GM19240 (cell line): ENCODE measurements around the gene CEP85.

Source experiments
- DNase-seq: peaks from one replicate; pipeline ENCODE4 v3.0.0; 2011; ENCODE audit warnings: low spot score; ENCODE audit not compliant: insufficient read length

CEP85 gene, protein sequence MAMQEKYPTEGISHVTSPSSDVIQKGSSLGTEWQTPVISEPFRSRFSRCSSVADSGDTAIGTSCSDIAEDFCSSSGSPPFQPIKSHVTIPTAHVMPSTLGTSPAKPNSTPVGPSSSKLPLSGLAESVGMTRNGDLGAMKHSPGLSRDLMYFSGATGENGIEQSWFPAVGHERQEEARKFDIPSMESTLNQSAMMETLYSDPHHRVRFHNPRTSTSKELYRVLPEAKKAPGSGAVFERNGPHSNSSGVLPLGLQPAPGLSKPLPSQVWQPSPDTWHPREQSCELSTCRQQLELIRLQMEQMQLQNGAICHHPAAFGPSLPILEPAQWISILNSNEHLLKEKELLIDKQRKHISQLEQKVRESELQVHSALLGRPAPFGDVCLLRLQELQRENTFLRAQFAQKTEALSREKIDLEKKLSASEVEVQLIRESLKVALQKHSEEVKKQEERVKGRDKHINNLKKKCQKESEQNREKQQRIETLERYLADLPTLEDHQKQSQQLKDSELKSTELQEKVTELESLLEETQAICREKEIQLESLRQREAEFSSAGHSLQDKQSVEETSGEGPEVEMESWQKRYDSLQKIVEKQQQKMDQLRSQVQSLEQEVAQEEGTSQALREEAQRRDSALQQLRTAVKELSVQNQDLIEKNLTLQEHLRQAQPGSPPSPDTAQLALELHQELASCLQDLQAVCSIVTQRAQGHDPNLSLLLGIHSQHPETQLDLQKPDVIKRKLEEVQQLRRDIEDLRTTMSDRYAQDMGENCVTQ

DNA sequence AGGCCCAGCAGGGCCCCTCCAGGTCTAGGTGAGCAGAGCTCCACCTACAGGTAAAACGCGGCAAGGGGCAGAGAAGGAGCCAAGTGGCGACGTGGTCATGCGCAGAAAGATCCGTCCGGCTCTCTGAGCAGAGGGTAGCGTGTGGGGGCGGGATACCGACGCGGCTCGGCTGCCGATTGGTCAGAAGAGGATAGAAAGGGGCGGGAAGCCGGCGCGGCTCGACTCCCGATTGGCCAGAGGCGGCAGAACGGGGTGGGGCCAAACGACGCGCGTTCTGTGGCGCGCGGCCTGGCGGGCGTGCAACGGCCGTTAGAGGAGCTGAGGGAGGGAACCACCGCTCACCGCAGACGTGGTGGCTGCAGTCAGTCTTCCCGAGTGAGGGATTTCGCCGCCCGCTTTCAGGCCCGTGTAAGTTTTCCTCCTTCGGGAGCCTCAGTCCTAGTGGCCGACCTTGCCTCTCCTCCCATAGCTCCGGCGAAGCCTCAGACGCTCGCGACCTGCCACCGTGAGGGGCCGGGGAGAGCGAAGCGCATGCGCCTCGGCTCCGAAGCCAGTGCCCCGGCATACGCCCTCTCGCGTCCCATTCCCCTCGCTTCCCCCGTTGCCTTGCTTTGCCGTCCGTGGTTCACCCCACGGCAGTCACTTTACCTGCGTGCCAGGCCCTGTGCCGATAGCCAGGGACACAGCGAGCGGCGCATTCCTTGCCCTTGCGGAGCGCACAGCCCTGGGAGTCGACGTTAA lies at the start of gene CEP85:
Gene CEP85 (plus strand): TSS at position 298 of the 741 bp plus-strand sequence. CDS start 5,584 bp downstream, outside the sequence.
- peak; percentile 96 for DNase-seq

DNA sequence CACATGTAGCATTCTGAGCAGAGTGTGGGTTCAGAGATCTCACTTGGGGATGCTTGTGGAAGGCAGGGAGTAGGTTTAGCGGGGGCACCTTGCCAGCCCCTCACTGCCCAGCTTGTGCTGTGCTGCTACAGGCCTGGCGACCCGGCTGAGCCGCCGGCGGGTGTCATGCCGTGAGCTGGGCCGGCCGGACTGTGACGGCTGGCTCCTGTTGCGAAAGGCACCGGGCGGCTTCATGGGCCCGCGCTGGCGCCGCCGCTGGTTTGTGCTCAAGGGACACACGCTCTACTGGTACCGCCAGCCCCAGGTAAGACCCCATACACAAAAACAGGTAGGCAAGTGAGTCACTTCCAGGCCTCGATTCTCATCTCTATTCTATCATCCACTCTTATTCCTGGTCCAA lies 49.1 kb upstream of the CEP85 start:
- DNase-seq = no peak

DNA sequence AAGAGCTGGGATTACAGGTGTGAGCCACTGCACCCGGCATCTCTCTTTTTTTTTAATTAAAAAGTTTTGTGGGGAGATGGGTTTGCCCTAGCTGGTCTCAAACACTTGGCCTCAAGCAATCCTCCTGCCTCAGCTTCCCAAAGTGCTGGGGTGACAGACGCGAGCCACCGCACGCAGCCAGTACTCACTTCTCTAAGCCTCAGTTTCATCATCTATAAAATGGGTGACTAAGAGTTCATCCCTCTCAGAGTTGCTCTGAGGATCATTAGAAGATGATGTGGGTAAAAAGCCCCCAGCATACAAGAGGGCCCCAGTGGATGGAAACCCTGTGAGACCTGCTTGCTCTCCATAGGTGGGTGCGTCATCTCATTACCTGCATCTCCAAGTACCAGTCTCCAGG lies 46.1 kb upstream of the CEP85 start:
- DNase-seq = no peak

DNA sequence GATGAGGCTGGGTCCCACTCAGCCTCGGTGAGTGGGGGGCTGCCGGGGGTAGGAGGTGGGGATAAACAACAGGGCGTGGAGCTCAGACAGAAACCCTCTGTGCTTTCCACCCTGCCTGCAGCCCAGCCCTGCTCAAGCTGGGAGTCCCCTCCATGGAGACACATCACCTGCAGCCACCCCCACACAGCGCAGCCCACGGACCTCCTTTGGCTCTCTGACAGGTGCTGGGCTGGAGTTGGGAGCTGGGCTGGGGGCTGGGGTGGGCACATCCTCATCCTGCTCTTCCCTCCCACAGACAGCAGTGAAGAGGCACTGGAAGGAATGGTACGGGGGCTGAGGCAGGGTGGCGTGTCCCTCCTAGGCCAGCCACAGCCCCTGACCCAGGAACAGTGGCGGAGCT lies 45.5 kb upstream of the CEP85 start:
- no peak for DNase-seq

DNA sequence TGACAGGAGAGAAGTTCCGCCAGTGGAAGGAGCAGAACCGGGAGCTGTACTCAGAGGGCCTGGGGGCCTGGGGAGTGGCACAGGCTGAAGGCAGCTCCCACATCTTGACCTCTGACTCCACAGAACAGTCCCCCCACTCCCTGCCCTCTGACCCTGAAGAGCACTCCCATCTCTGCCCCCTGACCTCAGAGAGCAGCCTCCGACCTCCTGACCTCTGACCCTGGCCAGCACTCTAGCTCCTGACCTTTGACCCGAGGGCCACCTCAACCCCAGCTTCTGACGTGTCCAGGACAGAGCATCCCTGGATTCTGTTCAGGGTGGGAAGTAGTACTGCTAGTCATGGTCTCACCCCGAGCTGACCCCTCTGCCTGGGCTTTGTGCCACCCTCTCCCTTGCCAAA lies 44.7 kb upstream of the CEP85 start:
- no peak for DNase-seq

DNA sequence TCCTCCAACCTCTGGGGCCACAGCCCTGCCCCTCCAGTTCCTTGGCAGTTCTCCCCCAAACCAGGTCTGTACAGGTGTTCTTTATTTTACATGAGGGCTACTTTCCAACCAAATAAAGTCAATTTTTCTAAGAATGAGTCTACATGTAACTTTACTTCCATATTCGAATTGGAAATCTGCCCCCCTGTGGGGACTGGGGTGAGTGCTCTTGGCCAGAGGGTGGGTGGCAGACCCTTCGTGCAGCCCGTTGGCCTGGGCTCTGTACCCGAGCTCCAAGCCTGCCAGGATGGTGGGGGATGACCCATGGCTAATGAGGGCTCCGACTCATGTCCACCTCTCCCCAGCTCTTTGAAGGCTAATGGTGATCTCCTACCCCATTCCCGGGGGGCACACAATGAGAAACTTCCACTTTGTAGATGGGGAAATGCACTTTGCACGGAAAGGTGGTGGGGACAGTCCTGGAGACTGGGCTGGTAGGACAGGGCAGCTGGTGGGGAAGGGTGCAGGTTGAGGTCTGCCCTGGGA lies 44.2 kb upstream of the CEP85 start:
- no peak for DNase-seq

DNA sequence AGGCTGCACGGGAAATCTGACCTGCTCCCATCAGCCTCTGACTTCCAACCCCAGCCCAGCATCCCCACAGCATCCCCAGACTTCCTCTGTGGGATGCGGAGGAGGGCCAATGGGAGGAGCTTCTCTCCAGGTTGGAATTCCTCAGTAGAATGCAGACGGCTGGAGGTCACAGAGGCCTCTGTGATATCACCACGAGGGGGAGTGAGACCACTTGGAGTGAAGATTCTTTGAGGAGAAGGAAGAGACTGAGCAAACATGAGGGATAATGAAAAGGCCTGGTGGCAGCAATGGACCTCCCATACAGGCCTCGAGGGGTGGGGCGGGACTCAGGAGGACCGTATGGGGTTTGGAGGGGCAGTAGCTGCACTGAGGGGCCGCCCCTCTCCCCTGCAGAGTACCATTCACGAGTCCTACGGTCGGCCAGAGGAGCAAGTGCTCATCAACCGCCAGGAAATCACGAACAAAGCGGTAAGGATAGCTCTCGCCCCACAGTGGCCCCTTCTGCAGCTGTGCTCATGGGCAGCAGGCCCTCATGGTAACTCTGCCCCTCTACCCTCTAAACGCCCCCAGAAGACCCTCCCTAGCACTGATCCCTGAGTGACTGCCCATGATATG lies 43.5 kb upstream of the CEP85 start, which contains the start of gene CATSPER4:
Gene CATSPER4 (plus strand): TSS at position 230 of the 615 bp plus-strand sequence. CDS start 26 bp downstream, at position 256.
- DNase-seq = no peak

DNA sequence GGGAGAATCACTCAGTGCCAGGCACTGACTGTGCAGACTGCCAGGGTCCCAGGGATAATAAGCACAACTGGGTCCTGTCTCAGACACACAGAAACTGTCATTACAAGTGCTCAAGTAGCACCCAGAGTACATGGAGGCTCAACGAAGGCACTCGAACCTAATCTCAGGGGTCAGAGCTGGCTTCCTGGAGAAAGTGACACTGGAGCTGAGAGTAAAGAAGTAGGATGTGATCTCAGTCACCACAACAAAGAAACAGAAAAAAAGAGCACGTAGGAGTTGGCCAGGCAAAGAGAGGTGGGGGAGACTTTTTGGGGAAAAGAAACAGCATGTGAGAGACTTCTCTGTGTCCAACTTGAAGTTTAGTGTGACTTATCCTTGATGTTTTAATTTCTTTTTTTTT lies 42.3 kb upstream of the CEP85 start:
- DNase-seq = no peak

DNA sequence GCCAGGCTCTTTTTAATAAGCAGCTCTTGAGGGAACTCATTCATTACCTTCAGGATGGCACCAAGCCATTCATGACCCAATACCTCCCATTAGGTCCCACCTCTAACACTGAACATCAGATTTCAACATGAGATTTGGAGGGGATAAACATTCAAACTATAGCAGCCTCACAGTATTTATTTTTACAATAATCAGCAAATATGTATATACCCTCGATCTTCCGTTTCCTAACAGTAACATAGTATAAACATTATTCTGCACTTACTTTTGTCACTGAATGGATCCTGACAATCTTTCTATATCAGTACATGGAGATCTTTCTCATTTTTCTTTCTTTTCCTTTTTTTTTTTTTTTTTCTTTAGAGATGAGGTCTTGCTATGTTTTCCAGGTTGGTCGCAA lies 38.2 kb upstream of the CEP85 start:
- no peak for DNase-seq

DNA sequence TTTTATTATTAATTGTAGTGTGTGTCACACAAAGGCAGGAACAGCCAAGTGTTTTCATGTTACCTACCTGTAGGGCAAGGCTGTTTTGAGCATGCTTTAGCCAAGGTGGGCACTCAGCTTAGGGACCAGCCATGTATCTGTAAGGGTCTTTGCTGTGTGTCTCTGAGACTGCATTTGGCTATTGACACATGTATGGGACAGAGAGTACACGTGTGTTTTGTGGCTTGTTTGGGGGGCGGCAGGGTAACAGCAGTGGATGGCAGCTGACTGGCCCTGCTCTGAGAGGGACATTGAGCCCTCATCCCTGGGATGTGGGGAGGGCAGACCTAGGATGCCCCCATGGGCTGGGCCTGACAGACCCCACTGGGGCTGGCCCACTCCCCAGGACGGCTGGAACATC lies 36.7 kb upstream of the CEP85 start:
- no peak for DNase-seq

DNA sequence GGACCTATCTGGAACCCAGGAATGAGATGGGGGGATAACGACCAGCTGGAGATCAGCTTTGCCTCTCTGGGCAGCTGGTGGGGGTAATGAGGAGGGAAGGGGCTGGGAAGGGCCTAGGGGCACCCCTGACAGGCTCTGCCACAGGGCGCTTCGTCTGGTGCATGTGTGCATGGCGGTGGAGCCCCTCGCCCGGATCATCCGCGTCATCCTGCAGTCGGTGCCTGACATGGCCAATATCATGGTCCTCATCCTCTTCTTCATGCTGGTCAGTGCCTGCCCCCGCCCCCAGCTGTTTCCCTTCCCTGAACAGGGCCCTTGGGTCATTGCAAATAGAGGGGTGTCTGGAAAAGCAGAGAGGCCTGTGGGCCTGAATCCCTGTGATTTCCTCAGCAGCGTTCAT lies 36.2 kb upstream of the CEP85 start:
- DNase-seq = no peak

DNA sequence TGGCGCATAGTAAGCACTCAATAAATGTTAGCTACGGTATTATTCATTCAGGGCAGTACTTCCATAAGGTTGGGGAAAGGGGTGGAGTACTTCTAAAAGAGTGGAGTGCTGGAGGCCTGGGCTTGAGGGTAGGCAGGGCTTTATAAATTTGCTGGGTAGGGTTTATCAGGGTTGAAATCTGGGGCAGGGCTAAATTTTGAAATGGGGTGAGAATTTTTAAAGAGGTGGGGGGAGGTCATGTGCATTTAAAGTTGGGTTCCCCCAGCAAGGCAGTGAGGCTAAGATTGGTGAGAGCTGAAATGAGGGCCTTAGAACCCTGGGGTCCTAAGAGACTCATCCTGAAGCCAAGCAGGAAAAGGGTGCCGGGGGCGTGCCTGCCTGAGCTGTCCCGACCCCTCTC lies 33.6 kb upstream of the CEP85 start:
- no peak for DNase-seq

DNA sequence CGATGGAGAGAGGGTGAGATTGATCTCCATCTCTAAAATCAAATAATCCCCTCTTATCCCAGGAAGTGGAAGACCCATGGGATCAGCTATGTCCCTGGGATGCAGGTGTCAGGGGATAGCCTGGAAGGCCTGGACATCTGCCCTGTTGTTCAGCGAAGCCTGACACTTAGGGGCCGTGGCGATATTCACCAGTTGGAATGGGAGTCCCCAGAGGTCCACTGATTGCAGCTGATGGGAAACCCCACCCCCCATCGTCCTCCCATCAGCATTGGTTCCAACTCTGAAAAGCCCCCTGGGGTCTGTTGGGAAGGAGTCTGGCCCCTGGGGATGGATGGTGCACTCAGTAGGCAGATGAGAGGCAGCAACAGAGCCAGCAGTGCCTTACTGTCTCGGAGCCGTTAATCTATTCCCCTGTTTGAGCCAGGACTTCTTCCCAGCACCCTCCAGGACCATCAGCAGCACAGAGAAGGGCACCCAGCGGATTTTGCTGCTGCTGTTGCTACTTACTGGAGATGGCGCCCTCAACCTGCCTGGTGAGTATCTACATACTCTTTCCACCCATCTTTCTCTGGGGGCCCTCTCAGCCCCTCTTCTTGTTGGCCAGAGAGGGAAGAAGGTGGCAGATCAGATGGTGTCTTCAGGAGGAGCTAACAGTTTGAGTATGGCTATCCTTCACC lies 30.2 kb upstream of the CEP85 start:
- no peak for DNase-seq

DNA sequence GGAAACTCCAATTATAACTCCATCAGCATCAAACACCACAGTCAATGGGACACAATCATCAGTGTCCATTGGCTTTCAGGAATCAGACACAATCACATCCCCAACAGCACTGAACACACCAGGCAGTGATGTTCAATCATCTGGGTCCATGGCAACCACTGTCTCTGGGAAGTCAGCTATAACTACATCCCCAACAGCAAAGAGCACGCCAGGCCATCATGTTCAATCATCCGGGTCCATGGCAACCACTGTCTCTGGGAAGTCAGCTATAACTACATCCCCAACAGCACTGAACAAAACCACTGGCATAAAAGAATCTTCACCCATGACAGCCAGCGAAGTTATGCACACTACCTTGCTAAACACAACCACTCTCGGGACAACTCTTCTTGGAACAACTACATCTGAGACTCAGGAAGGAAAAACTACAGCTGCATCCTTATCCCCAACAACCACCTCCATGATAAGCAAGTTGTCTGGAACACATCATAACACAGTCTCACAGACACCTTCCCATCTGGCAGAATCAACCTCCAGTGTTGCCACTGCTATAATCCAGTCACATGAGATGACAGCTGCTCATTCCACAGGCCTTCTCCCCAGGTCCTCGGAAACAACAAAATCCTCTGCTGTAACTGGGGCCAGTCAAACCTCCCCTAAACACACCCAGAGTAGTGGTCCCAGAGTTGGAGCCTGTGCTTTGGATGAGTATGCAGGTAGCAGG lies 23.7 kb upstream of the CEP85 start:
- DNase-seq = no peak

DNA sequence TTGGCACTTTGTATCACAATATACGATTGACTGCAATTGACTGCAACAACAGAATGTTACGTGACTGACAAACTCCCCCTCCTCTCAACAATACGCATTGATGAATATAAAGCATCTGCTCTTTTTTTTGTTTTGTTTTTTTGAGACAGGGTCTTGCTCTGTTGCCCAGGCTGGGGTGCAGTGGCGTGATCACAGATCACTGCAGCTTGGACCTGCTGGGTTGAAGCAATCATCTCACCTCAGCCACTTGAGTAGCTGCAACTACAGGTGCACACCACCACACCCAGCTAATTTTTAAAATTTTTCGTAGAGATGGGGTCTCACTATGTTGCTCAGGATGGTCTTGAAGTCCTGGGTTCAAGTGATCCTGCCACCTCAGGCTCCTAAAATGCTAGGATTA lies 21.3 kb upstream of the CEP85 start:
- DNase-seq = no peak

DNA sequence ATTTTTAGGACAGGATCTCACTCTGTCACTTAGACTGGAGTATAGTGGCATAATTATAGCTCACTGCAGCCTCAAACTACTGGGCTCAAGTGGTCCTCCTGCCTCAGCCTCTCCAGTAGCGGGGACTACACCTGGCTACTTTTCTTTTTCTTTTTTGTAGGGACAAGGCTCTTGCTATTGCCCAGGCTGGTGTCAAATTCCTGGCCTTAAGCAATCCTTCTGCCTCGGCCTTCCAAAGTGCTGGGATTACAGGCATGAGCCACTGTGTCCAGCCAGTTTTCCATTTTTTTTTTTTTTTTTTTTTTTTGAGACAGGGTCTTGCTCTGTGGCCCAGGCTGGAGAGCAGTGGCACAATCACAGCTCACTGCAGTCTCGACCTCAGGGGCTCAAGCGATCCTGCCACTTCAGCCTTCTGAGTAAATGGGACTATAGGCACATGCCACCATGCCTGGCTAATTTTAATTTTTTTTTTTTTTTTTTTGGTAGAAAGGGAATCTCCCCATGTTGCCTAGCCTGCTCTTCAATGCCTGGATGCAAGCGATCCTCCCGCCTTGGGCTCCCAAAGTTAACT lies 20.6 kb upstream of the CEP85 start:
- DNase-seq = no peak

DNA sequence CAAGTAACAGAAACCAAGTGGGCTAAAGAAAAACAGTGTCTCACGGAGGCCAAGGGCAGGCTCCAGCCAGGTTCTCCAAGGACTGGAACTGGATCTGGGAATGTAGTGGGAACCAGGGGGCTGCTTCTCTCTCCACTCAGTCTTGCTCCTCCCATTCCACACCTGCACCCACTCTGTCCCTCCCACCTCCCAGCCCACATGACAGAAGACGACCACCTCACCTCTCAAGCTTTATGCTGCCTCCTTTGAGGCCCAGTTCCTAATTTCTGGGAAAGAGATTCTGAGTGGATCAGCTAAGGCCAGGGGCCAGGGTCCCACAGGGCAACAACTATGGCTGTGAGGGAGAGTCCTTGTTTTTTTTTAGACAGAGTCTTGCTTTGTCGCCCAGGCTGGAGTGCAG lies 18.8 kb upstream of the CEP85 start:
- DNase-seq = no peak

DNA sequence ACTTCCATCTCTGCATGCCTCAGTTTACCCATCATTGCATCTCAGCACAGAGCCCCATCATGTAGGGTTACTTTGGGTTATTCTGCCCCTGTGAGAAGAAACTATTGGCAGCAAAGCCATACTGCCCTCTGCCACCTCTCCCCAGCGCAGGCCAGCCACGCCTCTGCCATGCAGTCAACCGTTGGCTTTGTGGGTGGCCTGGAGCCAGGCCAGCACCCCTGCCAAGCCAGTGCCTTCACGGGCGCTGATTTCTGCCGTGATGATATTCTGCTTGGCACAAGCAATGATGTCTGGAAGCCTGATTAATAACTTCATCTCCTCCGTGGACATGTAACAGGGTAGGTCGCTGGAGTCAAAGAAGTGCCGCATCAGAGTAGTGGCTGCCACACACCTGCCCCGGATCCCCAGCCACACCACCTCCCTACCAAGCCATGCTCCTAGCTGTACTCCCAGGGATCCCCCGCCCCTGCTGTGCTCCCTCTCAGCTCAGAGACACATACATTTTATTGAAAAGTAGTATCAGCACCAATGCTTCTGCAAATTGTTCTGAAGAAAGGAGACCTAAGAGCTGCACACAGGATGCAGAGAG lies 15.0 kb upstream of the CEP85 start:
- no peak for DNase-seq

DNA sequence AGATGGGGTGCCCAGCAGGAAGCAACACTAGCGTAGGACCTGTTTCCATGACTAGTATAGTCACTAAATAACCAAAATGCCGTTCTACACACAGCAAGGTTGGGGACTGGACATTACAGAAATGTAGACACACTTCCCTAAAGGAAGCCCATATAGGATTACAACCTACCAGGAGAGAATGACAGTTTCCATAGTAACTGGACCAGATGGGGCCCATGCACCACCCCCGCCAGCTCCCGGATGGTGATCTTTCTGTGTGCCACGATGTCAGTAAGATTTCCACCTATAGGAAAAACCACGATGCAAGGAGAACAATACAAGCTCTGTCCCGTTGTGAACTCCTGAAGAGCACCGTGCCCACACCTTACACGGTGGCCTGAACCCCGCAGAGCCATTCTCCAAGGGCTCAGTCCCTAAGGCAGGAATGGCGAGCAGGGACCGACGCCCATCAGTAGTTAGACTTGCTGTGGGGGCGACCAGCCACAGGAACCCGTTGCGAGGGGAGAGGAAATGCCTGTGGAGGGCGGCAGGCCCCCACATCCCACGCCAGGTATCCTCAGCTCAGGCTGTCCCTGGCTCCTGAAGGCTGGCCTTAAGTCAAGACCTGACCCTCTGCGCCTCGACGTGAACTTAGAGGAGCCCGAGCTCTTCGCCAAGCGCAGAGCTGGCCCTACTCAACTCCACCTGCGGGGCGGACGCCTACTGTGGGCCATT lies 13.6 kb upstream of the CEP85 start:
- DNase-seq = no peak
